Thyroid gland (tissue), 4 donors: ENCODE results near the gene ECHS1.

ENCODE experiments used
- POLR2A ChIP-seq, 2 donors: fragments of 450-650 bp; IDR thresholded peaks; one replicate each; pipeline ENCODE4 v1.6.1; 2017; ENCODE audit warnings: antibody characterized with exemption in 2 of 2, mild to moderate bottlenecking in 2 of 2, moderate library complexity in 1 of 2
- TF ChIP-seq, protein P1 (sequence below), 6 experiments: fragments of 200-600 bp in 3 of 6; fragments of 450-650 bp in 3 of 6; sonication (generic) in 3 of 6; IDR thresholded peaks; one replicate each; pipeline ENCODE4 v1.5.1; 2016 to 2019; ENCODE audit warnings: antibody characterized with exemption in 6 of 6, mild to moderate bottlenecking in 2 of 6, inconsistent platforms in 1 of 6, moderate library complexity in 1 of 6

DNA sequence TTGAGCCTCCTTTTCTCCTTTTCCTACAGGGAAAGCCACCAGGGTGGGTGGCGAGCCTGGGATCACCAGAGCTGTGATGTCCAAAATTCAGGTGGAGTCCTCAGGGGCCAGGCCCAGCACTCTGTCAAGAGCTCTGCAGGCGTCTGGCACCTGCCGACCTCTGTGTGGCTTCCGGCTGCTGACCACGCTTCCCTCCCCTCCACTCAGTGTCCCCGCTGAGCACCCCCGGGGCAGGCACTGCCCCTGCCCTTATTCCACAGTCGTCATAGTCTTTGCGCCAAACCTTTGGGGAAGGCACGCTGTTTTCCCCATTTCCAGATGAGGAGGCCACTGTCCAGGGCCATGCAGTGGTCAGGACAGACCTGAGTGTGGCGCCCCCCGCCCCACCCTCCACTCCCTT, 28.3 kb upstream of the ECHS1 start:
- TF ChIP-seq, protein P1, sequence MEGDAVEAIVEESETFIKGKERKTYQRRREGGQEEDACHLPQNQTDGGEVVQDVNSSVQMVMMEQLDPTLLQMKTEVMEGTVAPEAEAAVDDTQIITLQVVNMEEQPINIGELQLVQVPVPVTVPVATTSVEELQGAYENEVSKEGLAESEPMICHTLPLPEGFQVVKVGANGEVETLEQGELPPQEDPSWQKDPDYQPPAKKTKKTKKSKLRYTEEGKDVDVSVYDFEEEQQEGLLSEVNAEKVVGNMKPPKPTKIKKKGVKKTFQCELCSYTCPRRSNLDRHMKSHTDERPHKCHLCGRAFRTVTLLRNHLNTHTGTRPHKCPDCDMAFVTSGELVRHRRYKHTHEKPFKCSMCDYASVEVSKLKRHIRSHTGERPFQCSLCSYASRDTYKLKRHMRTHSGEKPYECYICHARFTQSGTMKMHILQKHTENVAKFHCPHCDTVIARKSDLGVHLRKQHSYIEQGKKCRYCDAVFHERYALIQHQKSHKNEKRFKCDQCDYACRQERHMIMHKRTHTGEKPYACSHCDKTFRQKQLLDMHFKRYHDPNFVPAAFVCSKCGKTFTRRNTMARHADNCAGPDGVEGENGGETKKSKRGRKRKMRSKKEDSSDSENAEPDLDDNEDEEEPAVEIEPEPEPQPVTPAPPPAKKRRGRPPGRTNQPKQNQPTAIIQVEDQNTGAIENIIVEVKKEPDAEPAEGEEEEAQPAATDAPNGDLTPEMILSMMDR (IDR thresholded peaks at IDR 0.05): no peak
- no peak for TF ChIP-seq POLR2A (IDR thresholded peaks at IDR 0.05)
